H1 (cell line): ENCODE measurements around the gene ABCC11. TPM values are rescaled to one million over a fixed set of nuclear protein-coding genes. Genes with fewer than 3 reads are reported as not detected.

Source experiments
- CREB1 ChIP-seq: IDR thresholded peaks from 2 replicates; pipeline ENCODE4 v1.6.1; 2012; ENCODE audit warnings: inconsistent platforms
- JUND ChIP-seq: IDR thresholded peaks from 2 replicates; pipeline ENCODE4 v1.6.1; 2011; ENCODE audit warnings: mild to moderate bottlenecking, improper control_type of control experiment, low read length
- MAFK ChIP-seq: IDR thresholded peaks from 2 replicates; pipeline ENCODE4 v1.6.1; 2012; ENCODE audit warnings: low read depth, mild to moderate bottlenecking, improper control_type of control experiment, low read length
- SRF ChIP-seq: IDR thresholded peaks from 2 replicates; pipeline ENCODE4 v1.6.1; 2011; ENCODE audit warnings: mild to moderate bottlenecking, low read depth, low read length, moderate library complexity
- TCF12 ChIP-seq: IDR thresholded peaks from 2 replicates; pipeline ENCODE4 v1.6.1; 2011; ENCODE audit warnings: low read depth, mild to moderate bottlenecking, low read length
- polyA plus RNA-seq, 7 experiments: library from polyadenylated mRNA; depleted of rRNA in 3 of 7; stranded (reverse) in 5 of 7; unstranded in 2 of 7; fragments of >200 nt in 5 of 7; fragments of 200-250 nt in 2 of 7; gene quantifications; 1 replicate in 5 of 7; 2 replicates in 1 of 7; 4 replicates in 1 of 7; pipeline versions ENCODE4 v1.2.1 to v1.2.3, GENCODE V29; 2011 to 2013; ENCODE audit warnings: missing spikeins in 2 of 7, mixed read lengths in 2 of 7
- total RNA-seq: library from RNA; stranded (reverse); fragmentation: NEBNext Ultra II Directional; extraction: Animal tissue kit (Norgen Biotek cat#: 25700); gene quantifications from 2 replicates; pipeline ENCODE4 v1.2.1, GENCODE V29; 2021

ABCC11 gene
- total and polyA plus RNA-seq, 2 of the 8 experiments (the other 6 are each of a cell fraction or from before 2014, with no cell fraction given): 0.06 TPM; not detected in 1

GRCh38 chr16:48232493-48233040 lies 14.8 kb downstream of the ABCC11 start (continued):
- TF ChIP-seq TCF12: no peak
- no peak for TF ChIP-seq CREB1
- no peak for TF ChIP-seq SRF
- TF ChIP-seq MAFK: no peak
- TF ChIP-seq JUND: no peak
